Prostate gland (tissue), 2 donors: ENCODE measurements around the gene CAPN3. TPM values are rescaled to one million over a fixed set of nuclear protein-coding genes. Genes with fewer than 3 reads are reported as not detected.

Experiments used
- DNase-seq: peaks from one replicate; pipeline ENCODE4 v3.0.0-alpha.2; 2019; ENCODE audit warnings: low spot score
- H3K27ac ChIP-seq, 2 donors: fragments of 200-600 bp; sonication (generic); 2 replicates each; pipeline ENCODE4 v1.5.1; 2017 to 2019
- H3K27me3 ChIP-seq: fragments of 200-600 bp; sonication (generic); replicated peaks from 2 replicates; pipeline ENCODE4 v1.5.1; 2019; ENCODE audit not compliant: insufficient read depth
- H3K36me3 ChIP-seq, 2 donors: fragments of 200-600 bp; sonication (generic); 1 replicate in 1 of 2; 2 replicates in 1 of 2; pipeline versions ENCODE4 v1.5.1 to v1.8.1; 2017 to 2019
- H3K4me1 ChIP-seq: fragments of 200-600 bp; sonication (generic); replicated peaks from 2 replicates; pipeline ENCODE4 v1.5.1; 2019
- H3K4me3 ChIP-seq, 2 donors: fragments of 200-600 bp; sonication (generic); 2 replicates each; pipeline ENCODE4 v1.5.1; 2017 to 2019
- H3K9me3 ChIP-seq: fragments of 200-600 bp; sonication (generic); 2 replicates; pipeline ENCODE4 v1.5.1; 2017
- CTCF ChIP-seq, 4 experiments: fragments of 200-600 bp in 2 of 4; fragments of 450-650 bp in 2 of 4; sonication (generic) in 2 of 4; IDR thresholded peaks; 1 replicate in 3 of 4; 2 replicates in 1 of 4; pipeline ENCODE4 v1.5.1; 2016 to 2019; ENCODE audit warnings: antibody characterized with exemption in 4 of 4, mild to moderate bottlenecking in 2 of 4, moderate library complexity in 2 of 4
- POLR2A ChIP-seq: fragments of 450-650 bp; IDR thresholded peaks from one replicate; pipeline ENCODE4 v1.6.1; 2016; ENCODE audit warnings: antibody characterized with exemption, mild to moderate bottlenecking
- POLR2AphosphoS5 ChIP-seq: sonication (generic); formaldehyde crosslinking; IDR thresholded peaks from one replicate; pipeline ENCODE4 v1.6.1; 2017; ENCODE audit warnings: antibody characterized with exemption
- WGBS: methylation state at CpG from one replicate; pipeline ENCODE4 v1.1.5; 2018; 5-methylcytosine and 5-hydroxymethylcytosine counted together
- intact Hi-C: fragments of 100-400 bp; cut with DNase I; formaldehyde crosslinking; loops from one replicate; pipeline ENCODE4 v1.14.2; 2022
- total RNA-seq, 2 donors: library from RNA; depleted of rRNA; stranded (reverse); fragments of >200 nt; gene quantifications; one replicate each; pipeline ENCODE4 v1.1.0, GENCODE V29; 2016

CAPN3 gene
- total RNA-seq, 2 donors from 2014 or later: 5.3 to 15.1 TPM

GRCh38 chr15:42365921-42366550 is 6.7 kb downstream of the CAPN3 start:
- Histone ChIP-seq H3K27ac (no peak overlapping the region), H3K27me3 (no peaks in the 10 kb centered on the region), H3K4me3 (no peak overlapping the region), H3K36me3 (no peaks in the 10 kb centered on the region), H3K9me3 (no peaks in the 10 kb centered on the region), H3K4me1 (no peaks in the 10 kb centered on the region)
- intact Hi-C loops: no loop called here
- no peak for TF ChIP-seq CTCF (IDR thresholded peaks at IDR 0.05)
- no peak for TF ChIP-seq POLR2A
- TF ChIP-seq POLR2AphosphoS5: no peak
- 93% methylated on average over 5 of the region's 5 CpGs for WGBS
- no peak for DNase-seq

- Histone ChIP-seq H3K4me1 (no peaks in the 10 kb centered on the region), H3K36me3 (no peaks in the 10 kb centered on the region), H3K27me3 (no peaks in the 10 kb centered on the region), H3K4me3 (no peak overlapping the region), H3K27ac (no peak overlapping the region), H3K9me3 (no peaks in the 10 kb centered on the region)
- DNase-seq: no peak
- intact Hi-C loops: no loop called here
- WGBS: 81% methylated on average over 5 of the region's 5 CpGs
- TF ChIP-seq POLR2A: no peak
- TF ChIP-seq CTCF (IDR thresholded peaks at IDR 0.05): no peak
- no peak for TF ChIP-seq POLR2AphosphoS5
Measured at GRCh38 chr15:42367041-42367440, 7.7 kb downstream of the CAPN3 start.

- no peak overlapping the region for H3K27ac ChIP-seq
- no peaks in the 10 kb centered on the region for H3K4me1 ChIP-seq
- 79% methylated on average over 3 of the region's 3 CpGs for WGBS
- TF ChIP-seq POLR2AphosphoS5 (no peak), POLR2A (no peak), CTCF (IDR thresholded peaks at IDR 0.05) (no peak)
- no peak for DNase-seq
- H3K27me3 ChIP-seq: no peaks in the 10 kb centered on the region
- H3K9me3 ChIP-seq: no peaks in the 10 kb centered on the region
- intact Hi-C loops: no loop called here
- H3K4me3 ChIP-seq: no peak overlapping the region
- no peaks in the 10 kb centered on the region for H3K36me3 ChIP-seq
Measured at GRCh38 chr15:42368096-42368495, 8.8 kb downstream of the CAPN3 start.

- WGBS: 85% methylated on average over 2 of the region's 2 CpGs
- H3K27me3 ChIP-seq: no peaks in the 10 kb centered on the region
Measured at GRCh38 chr15:42371096-42371495, 11.8 kb downstream of the CAPN3 start.

More at GRCh38 chr15:42371096-42371495, 11.8 kb downstream of the CAPN3 start:
- no peak overlapping the region for H3K4me3 ChIP-seq
- no peak for TF ChIP-seq CTCF (IDR thresholded peaks at IDR 0.05)
- TF ChIP-seq POLR2A: no peak
- TF ChIP-seq POLR2AphosphoS5: no peak
- H3K36me3 ChIP-seq: no peaks in the 10 kb centered on the region
- intact Hi-C loops: no loop called here
- H3K27ac ChIP-seq: no peak overlapping the region
- no peaks in the 10 kb centered on the region for H3K4me1 ChIP-seq
- DNase-seq: no peak
- H3K9me3 ChIP-seq: no peaks in the 10 kb centered on the region
